GM19463 (cell line): ENCODE results near the gene TRAF1.

Source experiments
- ATAC-seq: cut with Tn5 transposase; IDR thresholded peaks from one replicate; pipeline ENCODE4 v1.9.1; 2021; ENCODE audit warnings: mild to moderate bottlenecking, moderate library complexity; ENCODE audit not compliant: unreplicated experiment

TRAF1 gene

DNA sequence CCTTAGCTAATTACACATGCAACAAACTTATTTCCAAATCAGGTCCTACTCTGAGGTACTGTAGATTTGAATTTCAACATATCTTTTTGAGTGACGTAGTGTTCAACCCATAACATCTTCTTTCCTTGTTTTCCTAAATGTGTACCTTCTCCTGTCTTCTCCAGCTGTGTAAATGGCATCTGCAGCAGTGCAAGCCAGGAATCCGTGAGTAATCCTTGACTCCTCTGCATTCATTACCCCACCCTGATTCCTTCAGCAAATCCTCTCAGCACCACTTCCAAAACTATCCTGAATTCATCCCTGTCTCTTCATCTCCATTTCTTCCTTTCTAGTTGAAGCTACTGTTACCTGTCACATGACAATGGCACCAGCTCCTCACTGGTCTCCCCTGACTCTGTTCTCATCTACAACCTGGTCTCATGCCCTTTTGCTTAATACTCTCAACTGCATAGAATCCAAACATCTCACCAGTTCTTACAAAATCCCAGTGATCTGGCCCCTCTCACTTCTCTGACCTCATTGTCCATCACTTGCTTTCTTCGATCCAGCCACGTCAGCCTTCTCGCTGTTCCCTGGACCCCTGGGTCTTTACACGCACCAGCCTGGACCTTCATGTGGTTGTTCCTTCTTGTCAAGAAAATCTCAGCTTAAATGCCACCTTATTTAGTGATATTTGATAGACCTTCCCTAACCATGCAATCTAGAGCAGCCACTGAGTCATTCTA lies 14.6 kb upstream of the TRAF1 start:
- ATAC-seq: no peak

DNA sequence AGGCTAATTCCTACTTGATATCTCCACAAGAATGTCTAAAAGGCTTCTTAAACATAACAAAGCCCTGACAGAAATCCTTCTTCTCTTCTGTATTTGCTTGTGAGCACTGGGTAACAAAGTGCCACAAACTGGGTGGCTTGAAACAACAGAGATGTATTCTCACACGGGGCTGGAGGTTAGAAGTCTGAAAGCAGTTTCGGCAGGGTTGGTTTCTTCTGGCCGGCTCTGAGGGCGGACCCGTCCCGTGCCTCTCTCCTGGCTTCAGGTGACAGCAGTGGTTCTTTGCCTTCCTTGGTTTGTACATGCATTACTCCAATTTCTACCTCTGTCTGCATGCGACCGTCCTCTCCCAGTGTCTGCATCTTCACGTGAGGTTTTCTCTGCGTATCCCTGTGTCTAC lies 14.0 kb upstream of the TRAF1 start:
- ATAC-seq: no peak

DNA sequence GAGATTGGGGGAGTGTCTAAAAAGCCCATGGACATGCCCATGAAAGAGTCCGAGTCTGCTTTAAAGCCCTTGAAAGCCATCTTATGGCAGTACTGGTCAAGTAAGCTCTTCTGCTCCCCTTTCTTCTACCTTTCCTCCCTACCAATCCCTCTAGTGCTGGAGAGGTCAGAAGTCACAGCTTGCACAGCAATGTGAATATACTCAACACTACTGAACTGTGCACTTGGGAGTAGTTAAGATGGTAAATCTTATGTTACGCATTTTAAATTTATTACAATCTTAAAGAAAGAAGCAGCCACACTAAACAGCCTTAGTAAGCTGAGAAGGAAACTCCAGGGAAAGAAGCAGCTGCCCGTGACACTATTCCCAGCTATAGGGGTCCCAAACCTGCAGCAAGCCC lies 12.3 kb upstream of the TRAF1 start:
- ATAC-seq: no peak

GRCh38 chr9:120937596-120937995 lies 11.0 kb upstream of the TRAF1 start:
- ATAC-seq: no peak

DNA sequence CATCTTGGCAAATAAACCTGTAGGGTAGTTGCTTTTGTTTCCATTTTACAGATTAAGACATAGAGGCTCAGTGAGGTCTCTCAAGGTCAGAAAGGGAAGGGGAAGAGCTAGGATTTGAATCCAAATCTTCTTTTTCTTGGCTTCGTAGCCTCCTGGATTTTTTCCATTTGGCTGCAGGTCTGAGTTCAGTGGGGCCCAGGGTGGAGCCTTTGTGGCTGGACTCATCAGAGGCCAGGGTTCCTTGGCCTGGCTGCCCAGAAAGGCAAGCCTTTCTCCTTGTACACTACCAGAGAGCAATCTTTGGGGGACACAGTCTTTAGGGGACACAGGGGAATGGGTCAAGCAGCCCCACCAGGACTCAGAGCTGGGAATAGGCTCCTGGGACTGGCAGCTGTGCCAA lies 10.5 kb upstream of the TRAF1 start:
- no peak for ATAC-seq

GRCh38 chr9:120936764-120937122 lies 10.1 kb upstream of the TRAF1 start:
- no peak for ATAC-seq

GRCh38 chr9:120936011-120936763 lies 9.6 kb upstream of the TRAF1 start:
- ATAC-seq: peak; percentile 38

- peak; percentile 25 for ATAC-seq
Measured at GRCh38 chr9:120935383-120935857, 8.8 kb upstream of the TRAF1 start.

- no peak for ATAC-seq
Measured at GRCh38 chr9:120934281-120934680, 7.7 kb upstream of the TRAF1 start.

DNA sequence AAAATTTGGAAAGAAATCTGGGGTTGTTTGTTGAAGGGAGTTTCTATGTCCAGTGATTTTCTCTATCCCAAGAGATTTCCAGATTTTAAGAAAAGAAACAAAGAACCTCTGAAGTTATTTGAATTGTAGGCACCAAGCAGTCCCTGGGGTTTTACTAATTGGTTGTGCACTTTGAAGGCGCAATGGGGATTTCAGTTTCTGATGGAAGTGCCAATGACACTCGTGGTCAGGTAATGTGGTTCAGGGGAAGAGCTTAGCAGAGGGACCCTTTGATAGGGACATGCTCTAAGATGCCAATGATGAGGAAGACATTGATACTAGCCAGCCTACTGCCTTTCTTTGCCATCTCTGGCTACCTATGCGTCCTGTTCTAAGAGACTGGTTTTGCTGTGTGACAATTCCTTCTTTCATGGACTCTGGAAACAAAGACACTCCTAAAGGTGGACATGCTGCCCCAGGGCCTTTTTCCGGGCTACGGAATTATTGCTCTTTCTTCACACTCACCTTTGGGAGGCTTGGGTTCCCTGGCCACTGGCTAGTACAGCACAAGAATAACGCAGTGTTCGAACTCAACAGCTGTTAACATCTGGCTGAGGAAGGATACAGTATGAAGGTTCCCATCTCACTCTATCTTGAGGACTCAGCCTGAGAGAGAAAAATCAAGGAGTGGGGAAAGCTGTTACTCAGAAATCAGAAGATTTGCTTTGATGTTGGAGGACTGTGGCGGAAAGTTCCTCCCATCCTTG lies 6.9 kb upstream of the TRAF1 start:
- no peak for ATAC-seq

DNA sequence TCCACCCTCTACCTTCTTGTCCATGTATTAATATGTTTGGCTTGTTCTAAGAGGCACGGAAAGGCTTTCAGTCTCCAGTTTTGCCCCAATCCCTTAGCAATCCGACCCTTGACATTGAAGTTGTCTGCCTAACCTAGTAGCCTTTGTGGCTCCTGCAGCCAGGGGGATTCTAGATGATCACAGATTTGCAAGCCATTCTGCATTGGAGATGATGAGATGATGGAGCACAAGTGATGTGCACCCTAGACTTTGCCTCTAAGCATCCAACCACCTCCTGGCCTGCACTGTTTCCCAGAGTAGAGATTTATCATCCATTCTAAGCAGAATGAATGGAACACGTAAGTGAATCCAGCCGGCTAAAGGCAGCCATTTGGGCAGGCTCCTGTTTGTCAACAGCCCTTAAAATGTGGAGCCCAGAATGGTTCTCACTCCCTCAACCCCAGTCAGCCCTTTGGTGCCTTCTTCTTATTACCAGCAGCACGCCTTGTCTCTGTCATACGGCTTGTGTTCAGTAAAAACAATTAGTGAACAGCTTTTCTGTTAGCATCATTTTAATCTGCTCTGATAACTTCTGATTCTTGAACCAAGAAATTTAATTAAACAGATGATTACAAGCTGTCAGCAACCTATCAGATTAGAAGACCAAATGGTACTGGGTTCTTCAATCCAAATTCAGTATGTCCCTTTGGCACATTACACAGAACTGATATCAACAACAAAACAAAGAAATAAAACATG lies 5.7 kb upstream of the TRAF1 start:
- no peak for ATAC-seq

GRCh38 chr9:120931231-120932085 lies 4.9 kb upstream of the TRAF1 start:
- ATAC-seq: peak; percentile 41

- ATAC-seq: no peak
Measured at GRCh38 chr9:120929229-120929791, 2.7 kb upstream of the TRAF1 start.

GRCh38 chr9:120928483-120929228 lies 2.1 kb upstream of the TRAF1 start:
- ATAC-seq: peak; percentile 35

DNA sequence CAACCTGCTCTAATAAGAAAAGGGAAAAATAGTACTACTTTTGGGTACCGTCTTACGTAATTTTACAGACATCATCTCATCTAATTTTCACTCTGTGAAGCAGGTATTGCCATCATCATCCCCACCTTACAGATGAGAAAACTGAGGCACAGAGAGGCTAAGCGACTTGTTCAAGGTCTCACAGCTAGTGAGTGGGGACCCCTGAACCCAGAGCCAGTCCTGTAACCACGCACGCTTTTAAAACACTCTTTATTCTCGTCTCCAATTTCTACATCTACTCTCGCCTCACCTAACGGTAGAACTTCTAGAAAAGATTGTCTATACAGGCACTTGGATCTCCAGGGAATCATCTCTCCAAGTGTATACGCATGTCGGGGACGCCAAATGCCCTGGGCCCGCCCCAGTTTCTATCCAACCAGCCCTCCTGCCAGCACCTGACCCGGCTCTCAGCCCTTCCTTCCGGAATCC lies 1.5 kb upstream of the TRAF1 start:
- no peak for ATAC-seq

DNA sequence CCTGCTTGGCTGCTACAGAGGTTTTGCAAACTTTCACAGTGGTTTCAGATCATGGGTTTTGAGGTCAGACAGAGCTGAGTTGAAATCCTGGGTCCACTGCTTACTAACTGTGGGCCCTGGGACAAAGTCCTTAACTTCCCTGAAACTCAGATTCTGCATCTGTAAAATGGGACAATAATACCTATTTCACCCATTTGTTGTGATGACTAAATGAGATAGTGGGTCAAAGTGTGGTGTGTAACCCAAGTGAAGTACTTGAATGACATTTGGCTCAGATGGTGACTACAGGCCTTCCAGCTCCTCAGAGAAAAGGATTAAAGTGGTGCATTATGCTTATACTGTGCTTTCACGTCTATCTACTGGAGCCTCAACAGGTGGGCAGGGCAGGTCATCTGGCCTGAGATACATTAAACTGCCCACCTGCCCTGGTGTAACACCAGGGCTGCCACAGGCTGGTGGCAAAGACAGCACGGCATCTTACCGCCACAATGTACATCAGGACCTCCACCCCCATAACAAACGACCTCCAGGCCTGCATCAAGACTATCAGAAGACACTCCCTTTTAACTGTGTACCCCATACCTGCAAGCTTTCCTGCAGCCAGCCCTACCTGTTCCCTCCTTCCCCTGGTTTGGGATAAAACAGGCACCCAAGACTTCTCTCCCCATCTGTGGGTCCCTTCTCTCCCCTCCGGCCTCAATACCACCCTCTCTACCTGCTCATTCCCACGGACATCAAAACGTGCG lies 846 bp upstream of the TRAF1 start:
- ATAC-seq: no peak

DNA sequence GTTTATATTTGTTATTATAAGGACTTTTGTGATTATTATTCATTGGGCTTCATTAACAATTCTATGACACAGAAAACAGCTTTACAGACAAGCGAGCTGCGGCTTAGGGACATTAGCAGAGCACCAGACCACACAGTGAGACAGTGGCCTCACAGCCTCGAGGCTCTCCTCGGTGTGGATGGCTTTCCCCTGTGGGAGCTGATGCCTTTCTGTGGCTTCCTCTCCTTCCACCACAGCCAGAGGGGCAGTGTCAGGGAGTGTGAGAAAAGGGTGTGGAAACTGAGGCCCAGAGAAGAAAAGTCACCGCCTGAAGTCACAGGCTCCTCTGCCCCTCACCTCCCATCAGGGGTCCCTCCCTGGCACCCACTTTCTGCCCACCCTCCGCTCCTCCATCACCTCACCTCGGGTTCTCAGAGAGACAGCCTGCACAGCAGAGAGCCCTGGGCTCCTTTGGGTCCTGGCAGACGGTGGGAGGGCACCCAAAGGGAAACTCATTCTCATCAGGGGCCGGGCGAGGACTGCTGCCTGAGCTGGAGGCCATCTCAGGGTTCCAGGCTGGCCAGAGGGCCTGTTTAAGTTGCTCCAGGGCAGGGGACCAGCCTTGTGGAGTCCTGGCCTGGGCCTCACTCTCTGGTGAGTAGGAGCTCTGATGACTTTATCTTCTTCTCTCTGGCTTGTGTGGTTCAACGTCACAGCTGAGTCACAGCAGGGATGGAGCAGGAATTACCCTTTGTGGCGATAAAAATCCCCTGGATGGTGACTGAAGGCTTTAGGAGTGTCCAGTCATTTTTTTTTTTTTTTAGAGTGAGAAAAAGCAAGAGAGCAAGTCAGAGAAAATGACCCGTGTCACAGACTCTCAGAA lies 830 bp downstream of the TRAF1 start:
- ATAC-seq: peak; percentile 44
